Hypothalamus (tissue), 51 donors: ENCODE results near the gene LSAMP.
"Not testable (repeated sequence)": the region's sequence is repeated elsewhere in the genome, so short reads cannot be mapped to it uniquely, and the experiment has no call there.

Source experiments
- DNase-seq, 51 donors: peaks; one replicate each; lab custom pipeline; 2025; lab: John Stamatoyannopoulos, UW

Gene LSAMP

GRCh38 chr3:115828401-115828800, 616.9 kb downstream of the LSAMP start:
- no peak for DNase-seq

DNA sequence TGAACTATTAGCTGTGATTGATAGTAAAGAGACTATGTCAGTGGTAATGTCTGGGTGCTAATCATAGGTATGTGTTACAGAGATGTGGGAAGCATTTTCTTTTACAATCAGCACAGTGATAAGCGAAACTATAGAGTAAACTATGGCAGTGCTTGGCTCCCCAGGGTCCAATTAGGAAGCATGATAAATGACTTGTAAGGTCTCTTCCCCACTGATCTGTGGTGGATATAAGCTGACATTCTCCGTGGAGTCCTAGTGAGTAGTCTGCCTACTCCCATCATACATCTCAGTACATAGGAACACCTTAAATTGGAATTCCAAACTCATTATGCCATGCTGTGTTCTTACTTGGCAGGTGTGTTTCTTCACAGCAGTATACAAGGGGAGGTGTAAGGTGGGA, 617.8 kb downstream of the LSAMP start:
- DNase-seq, result no peak

GRCh38 chr3:115825046-115825445, 620.2 kb downstream of the LSAMP start:
- DNase-seq, result no peak

GRCh38 chr3:115823083-115823482, 622.2 kb downstream of the LSAMP start:
- no peak for DNase-seq

DNA sequence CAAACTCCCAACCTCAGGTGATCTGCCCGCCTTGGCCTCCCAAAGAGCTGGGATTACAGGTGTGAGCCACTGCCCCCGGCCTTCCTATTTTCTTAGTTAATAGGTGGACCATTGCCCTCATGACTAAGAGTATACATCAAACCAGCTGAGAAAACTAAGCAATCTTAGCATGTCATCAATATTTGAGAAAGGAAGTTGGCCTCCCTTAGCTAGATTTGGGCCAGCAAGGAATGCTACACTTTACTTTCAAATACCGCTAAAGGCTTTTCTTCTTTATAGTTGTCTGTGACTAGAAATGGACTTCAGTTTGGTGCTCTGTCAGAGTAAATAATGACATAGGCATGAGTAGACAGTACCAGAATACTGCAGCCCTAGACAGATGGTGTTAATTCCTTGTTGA, 622.7 kb downstream of the LSAMP start:
- no peak for DNase-seq

- DNase-seq, result peak in 29 of 51 donors; percentile 0 to 81 (median 14)
Observed at GRCh38 chr3:115819785-115820384, 625.4 kb downstream of the LSAMP start.

DNA sequence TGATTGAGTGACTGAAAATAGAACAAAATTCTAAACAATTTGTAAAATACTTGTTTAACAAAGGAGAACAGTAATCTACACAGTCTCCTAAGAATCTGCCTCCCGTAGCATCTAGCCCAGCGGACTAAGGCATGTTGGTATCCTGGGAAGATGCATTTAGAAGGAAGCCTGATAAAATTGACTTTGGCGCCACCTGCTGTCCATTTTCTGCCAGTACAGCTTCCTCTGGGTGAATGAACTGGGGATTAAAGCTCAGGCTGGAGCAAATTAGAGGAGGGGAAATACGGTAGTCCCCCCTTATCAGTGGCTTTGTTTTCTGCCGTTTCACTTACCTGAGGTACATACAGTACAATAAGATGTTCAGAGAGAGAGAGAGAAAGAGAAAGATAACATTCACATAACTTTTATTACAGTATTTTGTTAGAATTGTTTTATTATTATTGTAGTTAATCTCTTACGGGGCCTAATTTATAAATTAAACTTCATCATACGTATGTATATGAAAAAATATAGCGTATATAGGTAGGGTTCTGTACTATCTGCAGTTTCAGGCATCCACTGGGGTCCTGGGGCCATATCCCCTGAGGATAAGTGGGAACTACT, 630.4 kb downstream of the LSAMP start:
- peak in 47 of 51 donors; percentile 1 to 89 (median 46) for DNase-seq

- DNase-seq, result no peak
Observed at GRCh38 chr3:115814006-115814405, 631.3 kb downstream of the LSAMP start.

- DNase-seq, result no peak
Observed at GRCh38 chr3:115808816-115809215, 636.5 kb downstream of the LSAMP start.

- no peak for DNase-seq
Observed at GRCh38 chr3:115808244-115808643, 637.0 kb downstream of the LSAMP start.

GRCh38 chr3:115806501-115806900, 638.8 kb downstream of the LSAMP start:
- DNase-seq, result no peak

DNA sequence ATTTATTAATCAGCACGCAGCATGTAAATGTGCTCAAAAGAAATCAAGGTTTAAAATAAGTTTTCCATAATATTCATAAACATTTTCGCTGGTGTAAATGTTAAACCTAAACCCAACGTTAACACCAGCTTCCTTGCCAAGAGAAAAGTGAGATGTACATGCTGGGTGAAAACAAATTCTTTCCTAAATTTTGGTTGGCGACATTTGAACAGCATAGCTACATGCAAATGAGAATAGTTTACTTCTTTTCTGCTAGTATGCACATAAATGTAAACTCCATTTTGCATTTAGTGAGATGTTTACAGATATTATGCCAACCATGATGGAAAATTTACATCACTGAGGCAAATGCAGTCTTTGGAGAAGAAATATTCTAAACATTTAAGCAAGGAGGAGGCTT, 639.8 kb downstream of the LSAMP start:
- DNase-seq, result no peak

GRCh38 chr3:115804713-115805119, 640.6 kb downstream of the LSAMP start:
- no peak for DNase-seq

- no peak for DNase-seq
Observed at GRCh38 chr3:115804200-115804599, 641.1 kb downstream of the LSAMP start.

- no peak for DNase-seq
Observed at GRCh38 chr3:115803661-115804060, 641.6 kb downstream of the LSAMP start.

- DNase-seq, result no peak
Observed at GRCh38 chr3:115800489-115801075, 644.7 kb downstream of the LSAMP start.

DNA sequence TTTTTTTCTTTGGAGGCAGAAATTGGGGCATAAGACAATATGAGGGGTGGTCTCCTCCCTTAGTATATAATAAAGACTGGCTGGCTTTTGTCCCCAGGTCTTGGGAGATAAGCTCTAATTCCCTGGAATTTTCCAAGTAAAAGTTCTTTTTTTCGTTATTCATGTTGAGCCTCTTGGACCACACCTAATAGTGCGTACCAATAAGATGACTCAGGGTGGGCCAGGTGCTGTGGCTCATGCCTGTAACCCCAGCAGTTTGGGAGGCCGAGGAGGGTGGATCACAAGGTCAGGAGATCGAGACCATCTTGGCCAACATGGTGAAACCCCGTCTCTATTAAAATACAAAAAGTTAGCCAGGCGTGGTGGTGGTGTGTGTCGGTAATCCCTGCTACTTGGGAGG, 645.2 kb downstream of the LSAMP start:
- DNase-seq, result not testable (repeated sequence)

DNA sequence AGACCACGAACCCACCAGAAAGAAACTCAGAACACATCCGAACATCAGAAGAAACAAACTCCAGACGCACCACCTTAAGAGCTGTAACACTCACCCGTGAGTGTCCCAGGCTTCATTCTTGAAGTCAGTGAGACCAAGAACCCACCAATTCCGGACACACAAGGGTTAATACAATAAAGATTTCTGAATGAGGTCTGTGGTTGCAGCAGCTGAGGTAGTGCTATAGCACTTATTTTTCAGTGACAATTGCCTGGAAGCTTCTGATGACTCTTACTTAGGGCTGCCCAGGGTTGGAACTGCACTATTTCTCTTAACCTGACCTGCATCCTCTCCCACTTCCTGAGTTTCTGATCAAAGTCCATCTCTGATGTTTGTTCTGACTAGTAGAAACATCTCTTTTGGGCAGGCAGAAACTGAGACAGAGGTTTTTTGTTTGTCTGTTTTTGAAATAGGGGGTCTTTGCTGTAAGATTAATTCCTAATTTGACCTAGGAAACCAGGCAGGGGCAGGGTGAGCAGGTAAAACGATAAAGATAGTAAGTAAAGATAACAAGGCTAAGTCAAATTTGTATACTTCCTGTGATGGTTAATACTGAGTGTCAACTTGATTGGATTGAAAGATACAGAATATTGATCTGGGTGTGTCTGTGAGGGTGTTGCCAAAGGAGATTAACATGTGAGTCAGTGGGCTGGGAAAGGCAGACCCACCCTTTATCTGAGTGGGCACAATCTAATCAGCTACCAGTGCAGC, 652.9 kb downstream of the LSAMP start:
- no peak for DNase-seq

GRCh38 chr3:115791271-115792153, 653.8 kb downstream of the LSAMP start:
- DNase-seq, result not testable (repeated sequence)

- DNase-seq, result peak in 1 of 51 donors; percentile 9
Observed at GRCh38 chr3:115790759-115791158, 654.5 kb downstream of the LSAMP start.

DNA sequence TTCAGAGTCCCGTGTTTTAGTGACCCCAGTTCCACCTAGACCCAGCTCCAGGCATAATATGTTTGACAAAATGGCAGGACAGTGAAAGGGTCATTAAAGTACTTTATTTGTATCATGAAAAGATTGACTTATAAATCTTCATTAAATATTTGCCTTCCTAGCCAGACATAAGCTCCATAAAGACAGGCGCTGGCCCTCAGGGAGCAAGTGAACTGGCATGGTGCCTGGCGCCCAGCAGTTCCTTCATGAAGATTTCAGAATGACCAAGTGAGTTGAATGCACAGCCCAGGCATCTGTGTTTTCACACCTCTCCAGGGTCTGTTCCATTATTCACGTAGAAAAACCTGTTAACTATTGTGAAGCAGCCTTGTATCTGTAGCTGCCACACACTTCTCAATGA, 655.8 kb downstream of the LSAMP start:
- no peak for DNase-seq
